HG03064 (cell line): ENCODE data around the gene EPHA4.

ENCODE experiments used
- ATAC-seq: cut with Tn5 transposase; IDR thresholded peaks from one replicate; pipeline ENCODE4 v1.9.1; 2021; ENCODE audit warnings: low read depth; ENCODE audit not compliant: unreplicated experiment

The EPHA4 gene

DNA sequence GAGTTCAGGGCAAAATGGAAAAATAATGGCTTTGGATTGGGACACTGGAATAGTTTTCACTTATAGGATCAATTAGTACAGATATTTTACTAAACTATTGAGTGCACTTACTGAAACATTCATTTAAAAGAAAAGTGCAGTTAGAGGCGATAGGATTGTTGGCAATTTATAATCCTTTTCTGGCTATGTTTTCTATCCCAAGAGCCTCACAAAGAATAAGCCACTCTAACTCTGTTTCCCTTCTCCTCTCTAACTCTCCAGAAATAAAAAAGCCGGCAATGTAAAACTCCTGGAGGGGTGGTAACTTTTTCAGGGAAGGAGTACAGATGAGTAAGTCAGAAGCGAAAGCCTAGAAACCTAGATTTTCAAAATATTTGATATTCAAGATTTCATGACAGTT, 91.3 kb downstream of the EPHA4 start:
- ATAC-seq = no peak

DNA sequence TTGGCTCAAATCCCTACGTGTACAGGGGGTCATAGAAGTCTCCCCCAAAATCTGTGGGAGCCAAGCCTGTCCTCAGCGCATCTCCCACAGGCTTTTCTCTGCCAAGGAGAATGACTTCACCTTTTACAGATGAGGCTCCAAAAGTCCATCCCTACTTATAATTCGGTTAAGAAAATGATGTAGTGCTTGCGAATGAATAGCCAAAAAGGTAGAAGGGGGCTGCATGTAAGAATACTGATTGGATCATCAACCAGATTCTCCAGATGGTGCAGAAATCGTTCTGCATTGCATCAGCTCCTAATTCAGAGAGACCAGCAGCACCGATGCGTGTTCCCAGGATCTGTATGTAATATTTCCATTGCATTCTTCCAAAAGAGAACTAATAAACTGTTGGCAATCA, 91.9 kb downstream of the EPHA4 start:
- no peak for ATAC-seq

DNA sequence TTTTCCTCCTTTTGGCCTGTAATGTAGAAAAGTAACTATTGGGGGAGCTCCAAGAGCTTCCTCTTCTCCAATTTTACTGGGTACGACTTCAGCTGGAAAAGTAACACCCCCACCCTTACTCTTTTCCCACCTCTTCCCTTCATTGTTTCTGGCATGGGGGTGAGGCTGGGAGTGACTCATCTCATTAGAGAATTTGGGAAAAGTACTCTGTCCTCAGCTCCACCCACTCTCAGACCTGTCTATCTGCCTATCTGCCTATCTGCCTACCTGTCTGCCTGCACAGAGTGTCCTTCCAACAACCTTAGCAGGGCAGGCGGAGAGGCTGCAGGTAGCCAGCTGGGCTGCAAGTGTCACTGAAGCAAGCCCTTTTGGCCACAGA, 93.6 kb downstream of the EPHA4 start:
- ATAC-seq = no peak

DNA sequence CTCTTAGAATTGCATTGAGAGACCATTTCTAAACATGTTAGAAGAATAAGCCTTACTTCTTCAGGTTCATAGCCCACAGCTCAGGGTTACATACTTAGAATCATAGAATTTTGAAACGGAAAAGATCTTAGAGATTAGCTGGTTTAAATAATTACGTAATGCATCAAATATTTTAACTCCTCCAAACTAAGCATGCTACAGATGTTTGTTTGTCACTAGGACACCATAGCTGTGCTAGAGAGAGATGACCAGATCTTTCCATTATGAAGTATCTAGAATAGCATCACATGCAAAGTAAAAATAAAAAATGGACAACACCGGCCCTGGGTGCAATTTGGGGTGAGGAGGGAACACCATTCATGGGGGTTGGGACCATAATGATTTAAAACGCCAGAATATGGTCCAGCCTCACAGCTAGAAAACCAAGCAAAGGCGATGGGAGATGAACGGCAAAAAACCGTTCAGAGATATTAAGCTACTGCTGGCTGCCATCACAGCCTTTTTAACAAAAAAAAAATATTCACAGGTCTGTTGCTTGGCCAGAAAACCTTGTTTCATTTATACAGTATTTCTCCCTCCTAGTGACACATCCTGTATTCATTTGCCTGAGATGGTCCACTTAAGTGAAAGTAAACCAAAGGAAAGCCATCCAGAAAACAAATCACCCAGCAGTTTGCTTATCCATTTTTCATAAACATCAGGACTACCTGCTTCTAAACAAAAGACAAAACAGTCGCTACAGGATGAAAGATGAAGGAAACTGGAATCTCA, 94.2 kb downstream of the EPHA4 start:
- ATAC-seq = no peak

GRCh38 chr2:221476195-221476594, 95.9 kb downstream of the EPHA4 start:
- no peak for ATAC-seq

GRCh38 chr2:221473451-221473850, 98.7 kb downstream of the EPHA4 start:
- ATAC-seq = no peak

DNA sequence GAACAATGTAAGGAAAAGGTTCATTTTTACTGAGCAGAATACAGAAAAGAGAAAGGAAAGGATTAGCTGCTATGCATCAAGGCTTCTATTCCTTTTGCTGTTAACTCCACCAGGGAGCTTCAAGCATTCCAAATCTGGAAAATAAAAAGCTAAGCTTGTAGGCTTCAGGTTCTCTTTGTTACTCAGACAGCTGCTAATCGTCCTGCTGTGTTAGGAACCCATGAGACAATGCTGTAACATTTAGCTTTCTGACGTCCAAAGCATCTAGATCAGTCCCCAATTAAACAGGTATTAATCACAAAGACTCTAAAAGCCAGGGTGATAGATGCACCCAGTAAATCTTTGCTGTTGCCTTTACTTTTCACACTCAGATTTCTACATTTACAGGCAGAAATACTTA, 103.8 kb downstream of the EPHA4 start:
- no peak for ATAC-seq

DNA sequence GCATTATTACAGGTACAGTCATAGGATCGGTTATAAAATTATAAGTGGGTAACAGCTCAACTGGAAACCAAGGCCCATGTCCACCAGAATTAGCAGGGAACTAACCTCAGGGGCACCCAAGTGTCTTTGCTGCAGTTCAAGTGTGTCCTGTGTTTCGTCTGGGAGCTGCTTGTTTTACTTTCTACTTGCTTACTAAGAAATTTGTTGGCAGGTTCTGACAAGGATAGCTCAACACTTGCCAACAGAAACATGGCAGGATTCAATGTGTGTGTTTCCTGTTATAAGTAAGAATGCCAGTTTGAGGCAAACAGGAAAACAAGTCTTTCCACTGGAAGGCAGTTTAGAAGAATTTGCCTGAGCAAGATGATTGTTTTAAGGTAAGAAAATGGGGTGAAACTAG, 104.5 kb downstream of the EPHA4 start:
- no peak for ATAC-seq

DNA sequence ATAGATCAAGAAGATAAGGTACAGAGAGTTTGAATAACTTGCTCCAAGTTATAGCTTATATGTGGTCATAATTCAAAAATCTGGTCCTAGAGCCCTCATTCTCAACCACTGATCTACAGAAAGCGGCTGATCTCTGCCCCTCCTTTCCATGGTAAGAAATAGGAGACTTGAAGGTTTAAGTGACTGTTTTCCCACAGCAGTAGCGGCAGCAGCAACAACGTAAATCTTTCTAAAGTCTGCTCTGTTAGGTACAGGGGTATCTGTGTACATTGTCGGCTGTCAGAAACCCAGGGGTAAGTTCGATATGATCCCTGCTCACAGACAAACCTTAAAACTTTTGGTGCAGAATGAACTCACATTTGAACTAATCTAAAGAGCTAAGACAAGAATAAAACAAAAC, 105.4 kb downstream of the EPHA4 start:
- ATAC-seq = no peak

GRCh38 chr2:221465776-221466175, 106.3 kb downstream of the EPHA4 start:
- peak; percentile 65 for ATAC-seq

- ATAC-seq = no peak
Observed at GRCh38 chr2:221464971-221465370, 107.1 kb downstream of the EPHA4 start.

DNA sequence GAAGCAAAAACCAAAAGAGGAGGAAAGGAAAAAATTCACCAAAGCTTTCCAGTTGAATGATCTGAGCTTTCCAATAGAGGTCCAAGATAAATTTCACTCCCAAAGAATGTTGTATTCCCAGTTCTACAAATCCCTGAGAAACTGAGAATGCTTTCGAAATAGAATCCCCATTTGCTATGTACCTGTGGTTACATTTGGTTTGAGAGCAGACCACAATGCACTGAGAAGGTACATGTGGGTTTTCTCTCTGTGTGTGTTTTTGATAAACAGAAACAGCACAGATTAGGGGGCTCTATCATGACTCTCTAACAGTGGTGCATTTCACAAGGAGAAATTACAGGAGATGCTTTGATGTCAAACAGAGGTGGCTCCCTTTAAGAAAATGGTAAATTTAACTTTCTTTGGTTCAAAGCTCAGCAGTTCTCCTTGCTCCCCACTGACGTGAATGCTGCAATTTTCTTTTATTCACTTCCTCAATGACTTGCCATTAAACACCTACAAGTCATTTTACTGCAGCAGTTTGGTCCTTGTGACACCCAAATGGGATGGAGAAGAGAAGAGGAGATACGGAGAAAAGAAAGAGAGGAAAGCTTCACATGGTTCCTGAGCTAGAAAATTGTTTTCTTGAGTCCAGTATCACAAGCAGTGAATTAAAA, 108.7 kb downstream of the EPHA4 start:
- no peak for ATAC-seq

- ATAC-seq = no peak
Observed at GRCh38 chr2:221461901-221462300, 110.2 kb downstream of the EPHA4 start.

DNA sequence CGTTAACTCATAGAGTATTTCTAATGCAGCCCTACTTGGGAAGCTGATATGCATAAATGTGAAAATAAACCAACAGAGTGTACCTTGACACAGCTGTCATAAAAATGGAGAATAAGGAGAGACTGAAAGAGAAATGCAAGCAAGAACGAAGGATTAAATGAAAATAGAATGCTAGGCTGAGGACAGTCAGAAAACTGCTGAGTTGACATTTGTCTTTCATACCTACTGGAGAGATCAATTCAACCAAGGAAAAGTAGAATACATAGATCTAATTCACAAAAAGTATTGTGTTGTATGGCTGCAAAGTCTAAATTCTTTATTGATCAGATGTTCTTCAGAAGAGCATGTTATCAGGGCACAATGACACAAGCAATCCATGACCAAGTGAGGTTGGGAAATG, 112.0 kb downstream of the EPHA4 start:
- ATAC-seq = no peak

- ATAC-seq = no peak
Observed at GRCh38 chr2:221458578-221458977, 113.5 kb downstream of the EPHA4 start.

DNA sequence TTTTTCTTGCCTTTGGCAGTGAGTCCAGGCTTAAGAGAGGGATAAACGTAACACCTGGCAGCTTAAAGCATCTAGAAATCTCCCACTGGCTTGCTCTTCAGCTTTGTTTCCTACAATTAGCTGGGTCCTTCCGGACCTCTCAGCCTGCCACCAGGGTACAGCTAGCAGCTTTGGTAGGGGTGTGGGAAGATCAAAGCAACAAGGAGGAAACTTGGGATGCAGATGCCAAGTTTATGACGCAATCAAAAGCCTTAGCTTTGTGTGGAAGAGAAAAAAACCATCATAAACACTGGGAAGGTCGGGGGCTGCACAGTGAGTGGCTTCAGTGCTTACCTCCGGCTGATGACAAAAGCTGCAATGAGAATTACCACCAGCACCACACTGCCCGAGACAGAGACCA, 116.9 kb downstream of the EPHA4 start:
- ATAC-seq = no peak

DNA sequence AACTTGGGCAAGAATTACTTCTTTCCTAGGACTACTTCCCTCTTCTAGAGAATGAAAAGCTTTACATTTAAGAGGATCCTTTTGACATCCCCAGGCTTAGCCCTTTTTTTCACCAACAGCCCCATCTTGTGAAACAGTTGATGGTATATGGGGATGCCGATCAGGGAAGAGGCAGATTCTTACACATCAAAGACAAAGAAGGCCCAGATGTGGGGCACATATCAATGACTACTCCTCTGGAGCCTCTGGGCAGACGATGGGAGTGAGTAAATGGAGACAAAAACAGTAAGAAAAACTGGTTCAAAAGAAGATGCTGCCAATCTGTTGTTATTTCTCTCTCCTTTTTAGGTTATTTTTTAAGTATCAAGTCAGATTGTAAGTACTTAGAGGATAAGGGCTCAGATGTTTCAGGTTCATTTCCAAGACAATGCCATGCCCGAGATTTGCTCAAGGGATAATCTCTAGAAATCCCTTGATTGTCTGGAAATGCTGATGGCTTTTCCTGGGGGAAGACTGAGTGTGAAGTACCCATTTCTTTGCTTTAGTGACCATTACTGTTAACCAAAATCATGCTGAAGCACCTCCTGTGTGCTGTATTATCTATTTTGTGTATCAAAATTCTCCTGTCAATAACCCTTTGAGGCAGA, 117.5 kb downstream of the EPHA4 start:
- no peak for ATAC-seq

DNA sequence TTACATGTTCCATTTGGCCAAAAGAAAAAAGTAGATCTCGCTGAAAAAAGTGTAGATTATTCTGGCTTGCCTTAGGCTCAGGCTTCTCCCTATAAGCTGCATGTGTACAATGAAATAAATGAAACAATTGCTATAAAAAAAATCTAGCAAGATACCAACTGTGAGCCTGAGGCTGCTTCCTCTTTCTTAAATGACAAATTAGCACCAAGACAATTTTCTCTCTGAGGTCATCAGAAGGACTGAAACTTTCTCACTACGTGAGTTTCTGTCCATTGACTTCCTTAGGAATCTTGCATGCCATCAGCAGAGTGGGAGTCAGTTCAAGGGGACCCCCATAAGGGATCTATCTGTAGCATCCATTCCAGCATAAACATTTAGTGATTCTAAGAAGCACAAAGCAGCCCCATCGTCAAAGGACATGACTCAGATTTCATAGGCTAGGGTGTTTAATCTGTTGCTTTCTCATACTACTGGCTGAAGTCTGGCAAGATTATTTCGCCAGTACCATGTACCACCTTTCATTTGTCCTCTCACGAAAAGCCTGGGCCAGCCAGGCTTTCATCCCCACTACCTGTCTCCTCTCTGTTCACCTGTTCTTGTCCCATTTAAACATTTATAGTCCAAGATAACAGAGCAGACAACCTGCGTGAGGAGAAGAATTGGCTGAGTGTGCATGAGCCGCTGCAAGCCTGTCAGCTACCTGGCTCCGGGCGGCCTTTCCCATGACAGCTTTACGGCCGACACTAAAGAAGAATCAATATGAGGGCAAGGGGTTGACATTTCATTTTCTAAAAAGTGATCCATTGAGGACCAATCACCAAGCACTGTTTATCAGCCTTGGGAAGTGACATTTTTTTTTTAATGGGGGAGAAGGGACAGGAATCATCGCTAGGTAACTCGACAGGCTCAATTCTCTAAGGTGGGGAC, 120.0 kb downstream of the EPHA4 start:
- no peak for ATAC-seq

DNA sequence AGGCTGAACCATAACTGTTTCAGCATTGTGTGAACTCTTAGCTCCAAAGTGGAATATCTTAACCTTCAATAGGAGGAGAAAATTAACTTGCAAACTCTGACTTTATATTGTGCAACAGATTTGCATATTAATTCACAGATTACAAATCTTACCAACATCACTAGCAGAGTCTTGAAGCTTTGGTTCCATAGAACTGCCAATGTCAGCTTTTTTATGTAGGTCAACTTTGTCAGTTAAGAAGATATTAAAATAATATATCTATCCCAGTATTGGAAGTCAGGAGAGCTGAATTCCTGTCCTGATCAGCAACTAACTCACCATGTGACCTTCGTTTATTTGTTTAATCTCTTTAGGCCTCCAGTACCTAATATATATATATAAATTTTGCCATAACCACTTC, 121.8 kb downstream of the EPHA4 start:
- ATAC-seq = no peak

DNA sequence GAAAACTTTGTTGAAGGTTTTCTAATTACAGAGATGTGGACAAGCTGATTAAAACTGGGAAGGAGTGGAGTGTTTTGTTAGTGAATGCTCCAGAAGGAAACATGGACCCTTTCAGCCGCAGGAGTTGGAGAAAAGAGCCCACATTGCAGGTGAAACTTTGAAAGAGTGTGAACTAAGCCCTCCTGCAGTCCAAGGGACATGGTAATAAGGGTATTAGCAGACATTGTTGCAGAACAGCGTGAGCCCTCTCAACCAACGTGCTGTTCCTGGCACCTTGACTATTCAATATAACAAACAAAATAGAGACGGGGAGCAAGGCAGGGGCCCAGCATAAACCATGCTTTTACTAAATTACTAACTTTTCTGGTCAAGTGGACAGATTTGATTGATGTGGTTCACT, 122.7 kb downstream of the EPHA4 start:
- ATAC-seq = no peak

GRCh38 chr2:221448844-221449390, 123.2 kb downstream of the EPHA4 start:
- no peak for ATAC-seq
